Fibroblast of lung (primary cell): Measurements from ENCODE around the gene TSPAN5. TPM values are rescaled to one million over a fixed set of nuclear protein-coding genes. Genes with fewer than 3 reads are reported as not detected.

Experiments
- DNase-seq, 2 donors: peaks; one replicate each; pipeline versions ENCODE4 v3.0.0 to v3.0.0-alpha.2; 2010; ENCODE audit warnings: low read depth in 2 of 2
- H2AFZ ChIP-seq: 2 replicates; pipeline ENCODE4 v1.5.1; 2012; ENCODE audit warnings: low read length, control low read depth, inconsistent platforms
- H3K27ac ChIP-seq: 2 replicates; pipeline ENCODE4 v1.5.1; 2011; ENCODE audit warnings: low read length, control low read depth; ENCODE audit not compliant: insufficient read depth
- H3K27me3 ChIP-seq: 2 replicates; pipeline ENCODE4 v1.5.1; 2011; ENCODE audit warnings: mild to moderate bottlenecking, low read length; ENCODE audit not compliant: control insufficient read depth, insufficient read depth
- H3K36me3 ChIP-seq: 2 replicates; pipeline ENCODE4 v1.5.1; 2011; ENCODE audit warnings: low read length; ENCODE audit not compliant: control insufficient read depth, insufficient read depth
- H3K4me1 ChIP-seq: 2 replicates; pipeline ENCODE4 v1.5.1; 2011; ENCODE audit warnings: low read length; ENCODE audit not compliant: control insufficient read depth, insufficient read depth; ENCODE audit errors: extremely low read depth
- H3K4me2 ChIP-seq: 2 replicates; pipeline ENCODE4 v1.5.1; 2011; ENCODE audit warnings: low read length, control low read depth; ENCODE audit not compliant: insufficient read depth; ENCODE audit errors: extremely low read depth
- H3K4me3 ChIP-seq, 4 experiments: fragments of 200-600 bp in 1 of 4; sonication (generic) in 1 of 4; replicated peaks in 1 of 4; 2 replicates each; pipeline ENCODE4 v1.5.1; 2011 to 2016; ENCODE audit warnings: low read length in 4 of 4, low read depth in 3 of 4, mild to moderate bottlenecking in 3 of 4, control low read depth in 2 of 4, inconsistent platforms in 1 of 4, mixed read lengths in 1 of 4; ENCODE audit not compliant: insufficient read depth in 1 of 4; ENCODE audit errors: control extremely low read depth in 1 of 4
- H3K79me2 ChIP-seq: 2 replicates; pipeline ENCODE4 v1.5.1; 2012; ENCODE audit warnings: mild to moderate bottlenecking, low read length, inconsistent platforms; ENCODE audit not compliant: control insufficient read depth, insufficient read depth
- H3K9ac ChIP-seq: 2 replicates; pipeline ENCODE4 v1.5.1; 2011; ENCODE audit warnings: mild to moderate bottlenecking, low read length, control low read depth; ENCODE audit not compliant: insufficient read depth
- H3K9me3 ChIP-seq: 2 replicates; pipeline ENCODE4 v1.5.1; 2012; ENCODE audit warnings: low read depth, low read length; ENCODE audit not compliant: control insufficient read depth, insufficient read depth
- H4K20me1 ChIP-seq: 2 replicates; pipeline ENCODE4 v1.5.1; 2011; ENCODE audit warnings: low read length; ENCODE audit not compliant: control insufficient read depth, insufficient read depth; ENCODE audit errors: extremely low read depth
- CTCF ChIP-seq, 2 donors: IDR thresholded peaks in 1 of 2; conservative IDR thresholded peaks in 1 of 2; 1 replicate in 1 of 2; 2 replicates in 1 of 2; pipeline ENCODE4 v1.5.1; 2011 to 2012; ENCODE audit warnings: low read length in 2 of 2, control low read depth in 1 of 2, inconsistent platforms in 1 of 2, low read depth in 1 of 2, mild to moderate bottlenecking in 1 of 2
- EZH2 ChIP-seq: IDR thresholded peaks from 2 replicates; pipeline ENCODE4 v1.5.1; 2012; ENCODE audit warnings: low read length, control low read depth, mild to moderate bottlenecking; ENCODE audit errors: missing control alignments
- polyA plus RNA-seq, 2 donors: library from polyadenylated mRNA; depleted of rRNA in 1 of 2; stranded (reverse) in 1 of 2; unstranded in 1 of 2; fragments of >200 nt; gene quantifications; 2 replicates each; pipeline ENCODE4 v1.2.1, GENCODE V29; 2011 to 2012; ENCODE audit warnings: missing spikeins in 1 of 2
- total RNA-seq: library from RNA; depleted of rRNA; stranded (reverse); fragments of >200 nt; gene quantifications from 2 replicates; pipeline ENCODE4 v1.2.1, GENCODE V29; 2014

Gene TSPAN5
- total and polyA plus RNA-seq, 2 donors (not counting 1 experiment from before 2014, with no cell fraction given) = 109 to 129 TPM

- peak overlapping the region; percentile 28 for H3K4me2 ChIP-seq
- peaks cover 75% of the 10 kb centered on the region for H3K79me2 ChIP-seq
- H3K4me1 ChIP-seq = peaks cover 11% of the 10 kb centered on the region
Measured at GRCh38 chr4:98524230-98524629, 134.2 kb downstream of the TSPAN5 start.

GRCh38 chr4:98522636-98523395 is 135.6 kb downstream of the TSPAN5 start:
- H3K79me2 ChIP-seq = peaks cover 75% of the 10 kb centered on the region
- no peak overlapping the region for H2AFZ ChIP-seq
- no peak overlapping the region for H3K9ac ChIP-seq

More at GRCh38 chr4:98524230-98524629, 134.2 kb downstream of the TSPAN5 start:
- H2AFZ ChIP-seq = no peak overlapping the region
- no peaks in the 10 kb centered on the region for H3K27me3 ChIP-seq
- H3K27ac ChIP-seq = no peak overlapping the region
- H3K4me3 ChIP-seq = no peak overlapping the region
- DNase-seq = no peak
- no peaks in the 10 kb centered on the region for H4K20me1 ChIP-seq
- TF ChIP-seq CTCF (conservative IDR thresholded peaks at IDR 0.05 in 1 of 2, IDR thresholded peaks at IDR 0.05 in 1 of 2; ENCODE audit: low read depth in 1 of 2, low read length in 2 of 2) (no peak), EZH2 (no peak)
- H3K9ac ChIP-seq = no peak overlapping the region
- H3K9me3 ChIP-seq = no peaks in the 10 kb centered on the region
- H3K36me3 ChIP-seq = no peaks in the 10 kb centered on the region

GRCh38 chr4:98522062-98522461 is 136.3 kb downstream of the TSPAN5 start:
- Histone ChIP-seq H4K20me1 (no peaks in the 10 kb centered on the region), H3K36me3 (no peaks in the 10 kb centered on the region), H3K9me3 (no peaks in the 10 kb centered on the region), H3K9ac (no peak overlapping the region), H3K4me3 (no peak overlapping the region), H3K27me3 (no peaks in the 10 kb centered on the region), H3K4me2 (peak overlapping the region; percentile 28), H2AFZ (no peak overlapping the region), H3K27ac (no peak overlapping the region), H3K4me1 (peaks cover 26% of the 10 kb centered on the region), H3K79me2 (peaks cover 72% of the 10 kb centered on the region)
- no peak for DNase-seq
- TF ChIP-seq EZH2 (no peak), CTCF (conservative IDR thresholded peaks at IDR 0.05 in 1 of 2, IDR thresholded peaks at IDR 0.05 in 1 of 2; ENCODE audit: low read depth in 1 of 2, low read length in 2 of 2) (no peak)

More at GRCh38 chr4:98522636-98523395, 135.6 kb downstream of the TSPAN5 start:
- Histone ChIP-seq H3K4me2 (peak overlapping the region; percentile 28), H3K4me3 (peak overlapping the region in 2 of 4 experiments; percentile 19 to 23), H3K27ac (peak overlapping the region; percentile 66), H3K27me3 (no peaks in the 10 kb centered on the region), H3K4me1 (peaks cover 20% of the 10 kb centered on the region), H4K20me1 (no peaks in the 10 kb centered on the region), H3K9me3 (no peaks in the 10 kb centered on the region), H3K36me3 (no peaks in the 10 kb centered on the region)
- peak; percentile 85 to 98 for DNase-seq
- no peak for TF ChIP-seq EZH2
- no peak for TF ChIP-seq CTCF (conservative IDR thresholded peaks at IDR 0.05 in 1 of 2, IDR thresholded peaks at IDR 0.05 in 1 of 2; ENCODE audit: low read depth in 1 of 2, low read length in 2 of 2)
